ENCODE results near the gene DNMBP.

DNA sequence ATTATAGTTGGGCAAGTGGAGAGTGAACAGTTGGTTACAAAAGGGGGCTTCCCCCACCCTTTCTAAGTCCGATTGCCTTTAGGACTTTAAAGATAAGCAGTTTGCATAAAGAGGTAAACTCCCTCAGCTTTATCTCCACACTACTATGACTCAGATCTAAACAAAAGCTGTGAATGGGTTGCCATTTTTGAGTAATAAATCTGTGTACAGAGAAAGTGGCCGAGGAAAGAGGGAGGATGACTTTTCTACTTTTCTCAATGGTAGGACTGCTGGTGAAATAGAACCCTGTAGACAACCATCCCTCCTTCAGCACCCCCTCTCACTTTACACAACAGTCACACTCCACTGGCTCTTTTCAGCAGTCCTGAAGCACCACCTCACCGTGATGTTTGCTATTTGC lies 71.2 kb downstream of the DNMBP start:
- TF ChIP-seq GATA2 (IDR thresholded peaks at IDR 0.05; ENCODE audit: low read depth, low read length) (no peak), GATA3 (IDR thresholded peaks at IDR 0.05; ENCODE audit: low read depth, low read length) (no peak)

All from SH-SY5Y (cell line).